UCSD-AML1 (cell line): ENCODE data around the gene ECHDC1.
A peak's percentile ranks its signal among the peaks of the same experiment; 100 is the strongest.

Experiments
- DNase-seq: peaks from one replicate; lab custom pipeline; 2025; ENCODE audit not compliant: unreplicated experiment; lab: John Stamatoyannopoulos, UW

The ECHDC1 gene

DNA sequence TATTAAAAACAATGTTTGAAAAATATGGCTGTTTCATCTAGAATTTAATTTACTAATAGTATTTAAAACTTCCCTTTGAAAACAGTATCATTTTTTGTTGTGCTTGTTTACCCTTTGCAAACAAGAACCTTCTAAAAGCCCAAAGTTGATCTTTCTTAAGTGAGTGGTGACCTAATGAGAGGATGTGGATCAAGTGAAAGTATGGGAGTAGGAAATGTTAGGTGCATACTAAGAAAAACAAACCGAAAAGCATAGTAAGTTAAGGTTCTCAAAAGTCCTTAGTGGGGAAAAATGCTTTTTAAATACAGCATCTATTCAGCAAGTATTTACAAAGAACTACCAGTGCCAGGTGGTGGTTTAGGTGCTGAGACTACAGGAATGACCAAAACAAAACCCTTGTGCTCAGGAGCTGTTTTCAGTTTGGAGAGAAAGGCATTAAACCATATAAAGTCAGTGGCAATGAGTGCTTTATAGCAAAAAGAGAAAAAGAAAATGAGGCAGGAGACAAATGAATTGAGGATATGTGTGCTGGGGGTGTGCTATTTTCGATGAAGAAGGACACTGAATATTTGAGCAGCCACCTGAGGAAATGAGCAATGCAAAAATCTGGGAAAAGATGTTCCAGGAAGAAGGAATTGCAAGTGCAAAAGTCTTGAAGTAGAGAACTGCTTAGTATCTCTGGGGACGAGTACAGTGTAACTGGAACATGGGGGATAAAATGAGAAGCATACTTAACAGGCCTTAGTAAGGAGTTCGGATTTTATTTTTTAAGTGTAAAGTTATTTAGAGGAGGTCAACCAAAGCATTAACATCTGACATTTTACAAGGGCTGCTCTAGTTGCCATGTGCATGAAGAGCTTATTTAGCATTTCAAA lies 52.8 kb downstream of the ECHDC1 start:
- no peak for DNase-seq

DNA sequence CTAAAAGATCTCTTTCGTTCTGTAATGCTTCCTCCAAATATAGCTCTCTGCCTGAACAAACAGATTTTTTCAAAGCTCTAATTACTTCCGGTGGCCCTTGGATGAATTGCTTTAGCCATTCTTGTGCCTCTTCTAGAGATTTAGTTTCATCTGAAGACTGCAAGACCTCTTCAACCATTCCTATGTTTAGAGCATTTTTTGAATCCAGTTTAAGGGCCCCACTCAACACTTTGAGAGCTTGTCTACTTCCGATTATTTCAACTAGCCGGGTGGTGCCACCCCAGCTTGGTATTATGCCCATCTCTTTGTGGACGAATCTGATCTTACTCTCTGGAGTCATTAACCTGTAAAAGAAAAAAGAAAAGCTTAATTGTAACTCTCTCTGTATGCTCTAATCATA lies 53.5 kb downstream of the ECHDC1 start:
- no peak for DNase-seq

DNA sequence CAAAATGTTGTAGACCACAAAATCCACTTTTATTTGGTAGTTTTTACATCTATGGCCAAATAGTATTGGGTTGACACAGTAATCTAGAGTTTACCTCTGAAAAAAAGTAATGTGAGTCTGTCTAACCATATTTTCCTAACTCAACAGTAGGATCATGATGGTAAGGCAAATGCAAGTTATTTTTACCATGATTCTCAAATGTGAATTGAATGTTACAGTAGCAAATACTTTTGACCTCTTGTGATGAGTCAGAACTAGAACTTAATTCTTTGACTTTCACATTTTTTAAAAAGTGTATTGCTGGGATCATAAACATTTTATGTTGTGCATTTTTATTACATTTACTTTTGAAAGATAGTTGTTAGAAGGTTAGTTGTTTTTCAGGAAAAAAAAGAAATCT lies 54.7 kb downstream of the ECHDC1 start:
- no peak for DNase-seq

DNA sequence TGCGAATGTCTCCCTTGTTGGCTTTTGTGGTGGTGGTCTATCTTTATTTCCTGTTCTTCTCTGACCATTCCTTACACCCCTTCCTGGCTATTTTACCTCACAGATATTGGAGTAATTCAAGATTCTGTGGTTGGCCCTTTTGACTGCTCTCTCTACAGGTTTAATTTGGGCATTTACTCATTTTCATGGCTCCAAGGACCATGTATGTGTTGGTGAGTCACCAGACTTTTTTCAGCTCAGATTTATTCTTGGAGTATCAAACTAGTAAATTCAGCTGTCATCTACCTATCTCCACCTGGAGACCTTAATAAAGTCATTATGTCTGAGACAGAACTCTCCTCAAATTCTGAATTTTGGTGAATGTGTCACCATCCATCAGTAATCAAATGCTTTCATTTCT lies 61.2 kb downstream of the ECHDC1 start:
- DNase-seq: no peak

DNA sequence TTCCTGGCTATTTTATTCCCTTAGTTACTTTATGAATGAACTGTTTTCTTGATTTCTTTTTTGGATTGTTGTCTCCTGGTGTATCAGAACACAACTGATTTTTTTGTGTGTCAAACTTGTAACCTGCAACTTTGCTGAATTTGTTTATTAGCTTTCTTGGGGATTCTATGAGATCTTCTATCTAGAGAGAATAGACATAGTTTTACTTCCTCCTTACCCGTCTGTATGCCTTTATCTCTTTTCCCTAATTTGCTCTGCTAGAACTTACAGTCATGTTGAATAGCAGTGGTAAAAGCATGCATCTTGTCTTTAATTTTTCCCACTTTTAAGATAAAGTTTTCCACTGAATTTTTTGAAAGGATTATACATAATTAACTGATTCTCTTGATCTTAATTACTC lies 63.6 kb downstream of the ECHDC1 start:
- no peak for DNase-seq

DNA sequence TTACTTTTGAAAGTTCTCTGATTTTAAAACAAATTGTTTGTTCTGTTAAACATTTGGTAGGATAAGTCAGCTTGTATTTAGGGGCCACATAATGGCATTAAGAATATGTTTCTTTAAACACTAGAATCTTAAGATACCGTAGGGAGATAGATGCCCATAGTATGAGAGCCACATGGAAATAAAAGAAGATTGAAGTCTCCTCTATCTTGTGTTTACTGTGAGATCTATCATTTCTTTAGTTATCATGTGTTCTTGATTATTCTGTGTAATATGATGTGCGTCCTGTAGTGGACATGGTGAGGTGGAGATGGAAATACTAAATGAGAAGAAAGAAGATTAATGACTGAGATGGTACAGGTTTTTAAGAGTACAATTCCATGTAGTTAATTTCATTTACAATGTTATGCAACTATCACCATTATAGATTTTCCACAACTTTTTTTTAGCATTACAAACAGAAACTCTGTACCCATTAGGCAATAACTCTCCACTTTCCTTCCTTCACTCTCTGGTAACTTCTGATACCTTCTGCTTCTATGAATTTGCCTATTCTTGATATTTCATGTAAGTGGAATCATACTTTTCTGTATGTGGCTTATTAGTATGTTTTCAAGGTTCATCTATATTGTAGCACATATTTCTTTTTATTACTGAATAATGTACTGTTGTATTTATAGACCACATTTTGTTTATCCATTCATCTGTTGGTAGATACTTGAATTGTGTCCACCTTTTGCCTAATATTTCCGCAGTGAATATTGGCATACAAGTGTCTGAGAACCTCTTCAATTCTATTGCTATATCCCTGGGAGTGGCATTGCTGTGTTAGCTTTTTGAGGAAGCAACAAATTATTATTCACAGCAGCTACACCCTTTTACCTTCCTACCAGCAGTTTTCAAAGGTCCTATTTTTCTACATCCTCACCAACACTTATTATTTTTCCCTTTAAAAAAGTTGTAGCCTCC lies 65.2 kb downstream of the ECHDC1 start:
- DNase-seq: no peak

DNA sequence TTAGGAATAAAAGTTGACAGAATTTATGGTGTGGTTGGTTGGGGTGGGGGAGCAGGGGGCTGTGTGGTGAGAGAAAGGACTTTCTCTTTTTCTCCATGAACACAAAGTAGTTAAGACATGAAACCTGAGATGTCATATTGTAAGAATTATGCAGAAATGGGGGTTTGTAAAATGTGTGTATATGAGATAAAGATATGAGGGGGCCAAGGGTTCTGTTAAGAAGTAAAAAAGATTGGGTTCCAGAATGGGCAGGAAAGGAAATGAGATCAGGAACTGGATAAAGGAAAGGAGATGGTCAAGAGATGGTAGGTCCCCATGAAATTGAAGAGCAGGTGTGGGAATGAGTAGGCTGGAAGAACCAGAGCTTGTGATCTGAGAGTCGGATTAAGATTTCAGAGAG lies 67.1 kb downstream of the ECHDC1 start:
- DNase-seq: no peak

DNA sequence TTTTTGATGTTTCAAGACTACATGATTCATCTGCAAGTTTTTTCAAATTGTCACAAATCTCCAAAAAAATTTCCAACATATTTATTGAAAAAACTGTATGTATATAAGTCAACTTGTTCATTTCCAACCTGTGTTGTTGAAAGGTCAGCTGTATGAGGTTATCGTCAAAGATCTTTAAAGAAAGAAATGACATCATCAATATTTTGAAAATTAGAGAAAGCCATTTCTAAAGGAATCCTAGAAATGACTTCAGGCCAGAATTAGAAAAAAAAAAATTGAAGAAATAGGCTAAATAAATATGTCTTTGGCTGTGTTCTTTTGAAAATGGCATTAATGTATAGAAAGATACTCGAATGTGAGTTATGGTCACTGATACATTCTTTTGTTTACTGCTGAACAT lies 69.9 kb downstream of the ECHDC1 start:
- no peak for DNase-seq

DNA sequence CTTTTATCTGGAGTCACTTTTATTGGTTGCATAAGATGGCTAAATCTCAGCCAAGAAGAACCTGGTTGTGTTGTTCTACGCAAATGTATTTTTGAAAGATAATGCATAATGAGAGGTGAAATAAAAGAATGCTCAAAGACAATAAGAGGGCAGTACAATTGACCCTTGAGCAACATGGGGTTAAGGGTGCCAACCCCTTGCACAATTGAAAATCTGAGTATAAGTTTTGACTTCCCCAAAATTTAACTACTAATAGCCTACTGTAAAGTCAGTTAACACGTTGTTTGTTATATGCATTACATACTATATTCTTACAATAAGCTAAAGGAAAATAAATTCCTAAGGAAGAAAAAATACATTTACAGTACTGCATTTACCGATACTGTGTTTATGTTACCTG lies 70.8 kb downstream of the ECHDC1 start:
- no peak for DNase-seq

DNA sequence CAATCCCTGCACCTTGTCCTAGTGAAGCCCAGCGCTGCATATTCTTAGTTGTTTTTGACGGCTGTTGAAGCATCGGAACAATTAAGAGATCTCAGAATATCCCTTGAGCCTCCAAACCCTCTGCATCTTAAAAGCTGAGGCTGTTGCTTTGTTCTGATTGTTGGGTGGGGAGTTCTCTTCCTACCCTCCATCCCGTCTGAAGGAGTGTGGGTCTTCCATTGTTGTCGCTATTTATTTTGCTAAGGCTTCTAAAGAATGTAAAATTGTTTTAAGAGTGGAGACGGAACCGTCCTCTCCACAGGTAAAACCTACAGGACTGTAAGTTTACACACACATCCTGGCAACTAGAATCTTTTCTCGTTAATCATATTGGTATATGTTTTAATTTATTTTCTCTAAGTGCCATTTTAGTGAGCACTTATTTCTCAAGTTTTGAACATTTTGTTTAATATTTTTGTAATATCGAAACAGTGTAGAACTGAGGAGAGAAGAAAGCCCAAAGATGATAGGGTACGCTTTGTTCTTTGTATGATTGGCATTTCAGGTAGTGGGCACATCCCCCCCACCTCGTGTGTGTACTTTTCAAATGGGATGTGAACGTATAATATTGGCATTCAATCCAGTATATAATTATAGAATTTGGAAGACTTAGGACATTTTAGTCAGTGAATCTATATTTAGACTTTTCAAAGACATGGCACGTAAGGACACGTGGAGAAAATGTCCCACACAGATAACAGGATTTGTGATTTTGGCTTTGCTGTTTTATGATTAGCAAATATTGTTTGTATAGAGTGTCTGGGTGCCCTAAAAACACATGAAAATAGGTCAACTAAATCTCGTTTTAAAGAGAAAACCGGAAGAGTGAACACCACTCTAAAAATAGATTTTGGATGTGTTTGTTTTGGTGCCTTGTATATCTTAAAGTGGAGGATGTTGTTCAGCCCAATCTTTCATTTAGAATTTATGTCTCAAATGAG lies 75.5 kb downstream of the ECHDC1 start:
- DNase-seq: no peak

DNA sequence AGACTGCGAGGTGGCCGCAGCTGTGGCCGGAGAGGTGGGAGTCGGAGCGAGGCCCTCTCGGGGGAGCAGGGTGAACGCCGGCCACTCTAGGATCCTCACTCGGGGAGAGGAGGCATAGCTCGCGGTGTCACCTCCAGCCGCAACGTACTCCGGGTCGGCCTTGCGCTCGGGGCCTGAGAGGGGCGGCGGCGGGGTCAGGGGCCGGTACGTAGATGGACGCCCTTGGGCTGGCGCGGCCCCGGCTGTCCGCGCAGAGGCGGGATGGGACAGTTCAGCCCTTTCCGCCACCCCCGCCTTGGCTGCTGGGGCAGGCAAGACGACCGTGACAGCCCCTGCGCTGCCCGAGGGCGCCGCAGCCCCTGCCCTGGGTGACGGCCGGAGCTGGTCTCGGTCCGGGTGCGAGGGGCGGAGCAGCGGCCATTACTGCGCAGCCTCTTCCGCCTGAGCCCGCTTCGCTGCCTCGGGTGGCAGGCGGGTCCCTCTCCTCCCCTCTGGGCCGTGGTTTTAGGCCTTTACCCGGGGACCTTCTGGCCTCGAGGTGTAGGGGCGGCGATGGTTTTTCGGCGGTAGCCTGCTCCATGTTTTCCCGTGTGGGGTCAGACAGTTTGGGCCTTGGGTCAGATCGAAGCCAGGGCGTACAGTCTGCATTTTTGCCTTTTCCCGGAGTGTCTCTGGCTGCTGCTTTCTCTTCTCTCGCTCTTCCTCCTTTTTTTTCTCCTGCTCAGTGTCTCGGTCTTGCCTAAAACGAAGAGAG lies 76.3 kb downstream of the ECHDC1 start:
- DNase-seq: peak; percentile 83

DNA sequence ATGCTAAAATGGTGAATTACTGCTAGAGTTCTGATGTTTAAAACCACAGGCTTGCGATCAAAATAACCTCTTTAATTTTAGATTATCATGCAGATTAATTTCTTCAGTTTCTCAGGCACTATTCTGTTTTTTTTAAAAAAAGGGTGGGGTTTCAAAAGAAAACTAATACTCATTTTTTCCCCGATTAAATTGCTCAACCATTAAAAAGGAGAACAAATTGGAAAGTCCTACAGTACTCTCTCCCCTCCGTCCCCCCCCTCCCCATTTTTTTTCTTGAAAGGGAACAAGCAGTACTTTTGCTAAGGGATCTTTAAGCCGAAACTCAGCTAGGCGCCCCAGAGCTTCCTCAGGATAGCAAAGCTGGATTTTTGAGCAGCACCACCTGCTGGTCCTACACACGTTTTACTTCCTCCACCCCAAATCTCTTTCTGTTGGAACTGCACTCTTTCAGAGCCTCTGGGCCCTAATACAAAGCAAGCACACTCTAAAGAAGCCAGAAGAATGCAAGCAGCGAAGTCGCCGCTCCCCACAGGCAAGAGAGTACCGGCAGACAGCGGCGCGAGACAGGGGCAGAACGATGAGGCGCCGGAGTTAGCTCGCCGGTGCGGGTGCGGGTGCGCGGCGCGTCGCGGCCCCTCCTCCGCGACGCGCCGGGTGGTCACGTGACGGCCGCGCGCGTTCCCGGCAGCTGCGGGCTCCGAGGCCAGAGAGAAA lies 77.1 kb downstream of the ECHDC1 start, which contains the start of gene RNF146:
RNF146 (plus strand) TSS at position 687 of the 714 bp plus-strand sequence. CDS start 13,475 bp downstream, outside the sequence.
- DNase-seq: peak; percentile 86

DNA sequence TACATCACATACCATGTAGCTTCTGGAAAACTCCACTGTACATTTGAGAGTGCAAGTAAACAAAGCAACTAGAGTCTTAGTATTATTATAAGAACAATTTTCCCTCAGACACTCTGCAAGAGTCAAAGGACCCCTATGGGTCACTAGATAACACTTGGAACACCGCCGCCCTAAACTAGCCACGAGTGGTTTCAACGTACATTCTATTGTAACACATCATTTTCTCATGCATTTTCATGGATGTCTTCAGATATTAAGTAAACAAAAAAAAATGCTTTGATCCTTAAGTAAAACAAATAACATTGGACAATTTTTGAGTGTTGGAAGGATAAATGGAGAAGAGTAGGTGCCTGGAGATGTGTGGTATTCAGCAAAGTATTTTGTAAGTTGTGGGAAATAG lies 79.9 kb downstream of the ECHDC1 start:
- DNase-seq: no peak

DNA sequence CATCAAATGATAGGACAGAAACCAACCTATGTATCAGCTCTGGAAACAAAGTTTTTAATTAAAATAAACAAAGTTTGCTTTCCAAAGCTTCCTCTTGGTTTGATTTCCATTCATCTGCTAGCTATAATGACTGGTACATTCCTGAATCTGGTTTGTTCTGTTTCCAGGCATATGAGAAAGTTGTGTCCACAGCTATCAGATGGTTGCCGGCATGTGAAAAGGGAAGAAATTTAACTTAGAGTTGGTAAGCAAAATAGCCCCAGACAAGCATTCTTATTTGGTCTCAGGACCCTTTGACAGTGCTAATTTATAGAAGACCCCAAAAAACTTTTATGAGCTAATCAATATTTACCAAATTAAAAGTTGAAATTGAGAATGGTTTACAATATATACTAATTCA lies 80.5 kb downstream of the ECHDC1 start:
- no peak for DNase-seq

DNA sequence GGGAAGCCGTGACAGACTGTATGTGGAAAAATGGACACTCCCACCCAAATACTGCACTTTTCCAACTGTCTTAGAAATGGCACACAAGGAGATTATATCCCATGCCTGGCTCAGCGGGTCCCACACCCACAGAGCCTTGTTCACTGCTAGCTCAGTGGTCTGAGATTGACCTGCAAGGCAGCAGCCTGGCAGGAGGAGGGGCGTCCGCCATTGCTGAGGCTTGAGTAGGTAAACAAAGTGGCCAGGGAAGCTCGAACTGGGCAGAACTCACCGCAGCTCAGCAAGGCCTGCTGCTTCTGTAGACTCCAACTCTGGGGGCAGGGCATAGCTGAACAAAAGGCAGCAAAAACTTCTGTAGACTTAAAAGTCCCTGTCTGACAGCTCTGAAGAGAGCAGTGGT lies 88.1 kb downstream of the ECHDC1 start:
- no peak for DNase-seq

DNA sequence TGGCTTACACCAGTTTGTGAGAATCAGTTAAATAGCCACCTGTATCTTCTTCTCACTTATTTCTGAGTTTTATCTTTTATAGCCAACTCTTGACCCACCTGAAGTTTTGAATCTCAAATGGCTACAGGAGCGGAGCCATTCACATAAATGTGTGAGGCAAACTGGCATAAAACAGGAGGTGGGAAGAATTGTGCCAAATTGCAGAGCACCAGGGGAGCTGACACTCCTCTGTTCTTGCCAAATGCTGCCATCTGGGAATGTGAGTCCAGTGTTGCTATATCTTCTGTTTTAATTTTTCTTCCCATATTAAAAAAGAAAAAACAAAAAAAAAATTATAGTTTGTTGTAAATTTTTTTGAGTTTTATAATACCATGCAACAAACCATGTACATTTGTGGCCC lies 93.8 kb downstream of the ECHDC1 start:
- DNase-seq: no peak

DNA sequence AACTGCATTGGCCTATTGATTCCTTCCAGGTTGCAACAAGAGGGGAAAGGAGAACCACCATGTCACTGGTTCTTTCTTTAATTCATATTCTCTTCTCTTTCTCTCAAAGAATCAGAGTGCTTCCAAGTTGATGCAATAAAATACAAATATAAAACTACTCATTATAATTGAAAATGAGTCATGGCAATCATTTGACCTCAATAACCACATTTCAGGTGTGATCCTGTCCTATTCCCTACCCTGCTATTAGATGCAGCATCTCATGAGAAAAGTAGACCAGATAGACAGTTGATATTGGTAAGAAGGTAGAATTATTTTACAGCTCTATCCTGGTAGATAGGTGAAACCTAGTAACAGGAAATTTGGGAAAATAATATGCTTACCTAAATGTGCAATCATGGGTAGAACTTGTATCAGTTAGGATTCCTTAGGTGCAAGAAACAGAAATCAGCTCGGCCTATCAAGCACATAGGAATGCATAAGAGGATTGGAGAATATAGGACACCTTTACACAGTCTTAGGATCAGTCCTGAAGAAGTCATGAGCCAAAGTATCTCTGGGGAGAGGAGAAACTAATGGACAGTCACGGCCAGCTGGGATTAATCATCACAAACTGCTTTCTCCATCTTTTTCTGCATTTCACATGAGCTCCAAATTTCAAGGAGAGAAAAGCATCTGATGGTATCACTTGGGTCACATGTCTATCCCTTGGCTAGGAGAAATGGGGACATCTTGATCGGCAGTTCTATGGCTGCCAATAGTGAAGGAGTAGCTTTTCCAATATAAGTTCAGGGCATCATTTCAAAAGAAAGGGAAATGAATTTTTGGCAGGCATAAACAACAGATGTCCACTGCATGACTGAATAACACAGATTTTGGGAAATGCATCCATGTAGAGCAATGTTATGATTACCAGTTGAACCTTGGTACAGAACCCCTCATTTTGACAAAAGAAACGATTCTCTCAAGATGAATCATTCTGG lies 96.0 kb downstream of the ECHDC1 start:
- DNase-seq: no peak

DNA sequence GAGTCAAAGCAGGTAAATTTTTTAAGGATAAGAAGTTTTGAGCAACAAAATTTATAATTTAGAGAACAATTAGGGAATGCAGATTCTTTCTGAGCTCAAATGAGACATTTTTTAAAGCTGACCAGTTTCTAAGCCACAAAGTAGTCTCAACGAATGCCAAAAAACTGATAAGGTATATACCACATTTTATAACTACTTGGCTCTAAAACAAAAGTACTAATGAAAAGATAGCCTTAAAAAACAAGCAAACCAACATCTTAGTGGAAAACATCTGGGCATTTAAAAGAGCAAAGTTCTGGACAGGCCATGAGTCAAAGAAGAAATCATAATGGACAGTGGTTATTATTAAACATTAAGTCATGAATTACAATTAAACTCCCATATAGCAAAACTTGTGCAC lies 99.9 kb downstream of the ECHDC1 start:
- DNase-seq: no peak
